Hepatocyte (in vitro differentiated cells): ENCODE data around the gene RABGGTA. TPM values are rescaled to one million over a fixed set of nuclear protein-coding genes. Genes with fewer than 3 reads are reported as not detected.
A peak's percentile ranks its signal among the peaks of the same experiment; 100 is the strongest.

Experiments
- DNase-seq: peaks from one replicate; pipeline ENCODE4 v3.0.0-alpha.2; 2016; ENCODE audit warnings: low spot score
- H2AFZ ChIP-seq: fragments of 200-600 bp; sonication (generic); 2 replicates; pipeline ENCODE4 v1.6.0; 2016; ENCODE audit warnings: antibody characterized with exemption, mild to moderate bottlenecking
- H3K27ac ChIP-seq: fragments of 200-600 bp; sonication (generic); 2 replicates; pipeline ENCODE4 v1.5.1; 2016; ENCODE audit warnings: mild to moderate bottlenecking
- H3K27me3 ChIP-seq: fragments of 200-600 bp; sonication (generic); 2 replicates; pipeline ENCODE4 v1.6.1; 2016
- H3K36me3 ChIP-seq: fragments of 200-600 bp; sonication (generic); replicated peaks from 2 replicates; pipeline ENCODE4 v1.5.1; 2016; ENCODE audit warnings: low read depth; ENCODE audit not compliant: insufficient read depth
- H3K4me1 ChIP-seq: fragments of 200-600 bp; sonication (generic); 2 replicates; pipeline ENCODE4 v1.5.1; 2016; ENCODE audit warnings: mild to moderate bottlenecking, moderate library complexity; ENCODE audit not compliant: insufficient read depth
- H3K4me2 ChIP-seq: fragments of 200-600 bp; sonication (generic); 2 replicates; pipeline ENCODE4 v1.6.0; 2016
- H3K4me3 ChIP-seq: fragments of 200-600 bp; sonication (generic); 2 replicates; pipeline ENCODE4 v1.5.1; 2016; ENCODE audit warnings: mild to moderate bottlenecking
- H3K79me2 ChIP-seq: fragments of 200-600 bp; sonication (generic); 2 replicates; pipeline ENCODE4 v1.6.0; 2017; ENCODE audit warnings: mild to moderate bottlenecking
- H3K9me2 ChIP-seq: fragments of 200-600 bp; sonication (generic); replicated peaks from 2 replicates; pipeline ENCODE4 v1.6.0; 2017; ENCODE audit warnings: mild to moderate bottlenecking; ENCODE audit not compliant: insufficient read depth
- H3K9me3 ChIP-seq: fragments of 200-600 bp; sonication (generic); 2 replicates; pipeline ENCODE4 v1.5.1; 2016; ENCODE audit warnings: low read depth, mild to moderate bottlenecking
- H4K20me1 ChIP-seq: fragments of 200-600 bp; sonication (generic); 2 replicates; pipeline ENCODE4 v1.6.0; 2016; ENCODE audit warnings: mild to moderate bottlenecking; ENCODE audit not compliant: insufficient read depth, poor library complexity, severe bottlenecking
- EZH2 ChIP-seq: fragments of 200-600 bp; sonication (generic); IDR thresholded peaks from 2 replicates; pipeline ENCODE4 v1.6.1; 2016; ENCODE audit warnings: antibody characterized with exemption, mild to moderate bottlenecking, borderline replicate concordance
- EZH2phosphoT487 ChIP-seq: fragments of 200-600 bp; sonication (generic); IDR thresholded peaks from one replicate; pipeline ENCODE4 v1.6.1; 2018; ENCODE audit warnings: antibody characterized with exemption, mild to moderate bottlenecking, low read depth, moderate library complexity; ENCODE audit not compliant: unreplicated experiment, severe bottlenecking
- WGBS: methylation state at CpG from one replicate; pipeline ENCODE4 v1.1.6; 2016; ENCODE audit warnings: low lambda C conversion rate; ENCODE audit errors: missing lambda C conversion rate; 5-methylcytosine and 5-hydroxymethylcytosine counted together
- polyA plus RNA-seq: library from polyadenylated mRNA; unstranded; fragments of >200 nt; fragmentation: Nextera tagmentation; extraction: Ambion mirVana; gene quantifications from 2 replicates; pipeline ENCODE4 v1.2.1, GENCODE V29; 2016
- total RNA-seq: library from RNA; depleted of rRNA; stranded (reverse); fragments of >200 nt; gene quantifications from 2 replicates; pipeline ENCODE4 v1.2.3, GENCODE V29; 2014
- TF ChIP-seq, protein P1 (sequence below): fragments of 200-600 bp; sonication (generic); IDR thresholded peaks from 2 replicates; pipeline ENCODE4 v1.5.1; 2016; ENCODE audit warnings: antibody characterized with exemption, mild to moderate bottlenecking; ENCODE audit not compliant: poor library complexity

Gene RABGGTA
- total and polyA plus RNA-seq, 2 experiments from 2014 or later = 18.2 to 36.0 TPM

DNA sequence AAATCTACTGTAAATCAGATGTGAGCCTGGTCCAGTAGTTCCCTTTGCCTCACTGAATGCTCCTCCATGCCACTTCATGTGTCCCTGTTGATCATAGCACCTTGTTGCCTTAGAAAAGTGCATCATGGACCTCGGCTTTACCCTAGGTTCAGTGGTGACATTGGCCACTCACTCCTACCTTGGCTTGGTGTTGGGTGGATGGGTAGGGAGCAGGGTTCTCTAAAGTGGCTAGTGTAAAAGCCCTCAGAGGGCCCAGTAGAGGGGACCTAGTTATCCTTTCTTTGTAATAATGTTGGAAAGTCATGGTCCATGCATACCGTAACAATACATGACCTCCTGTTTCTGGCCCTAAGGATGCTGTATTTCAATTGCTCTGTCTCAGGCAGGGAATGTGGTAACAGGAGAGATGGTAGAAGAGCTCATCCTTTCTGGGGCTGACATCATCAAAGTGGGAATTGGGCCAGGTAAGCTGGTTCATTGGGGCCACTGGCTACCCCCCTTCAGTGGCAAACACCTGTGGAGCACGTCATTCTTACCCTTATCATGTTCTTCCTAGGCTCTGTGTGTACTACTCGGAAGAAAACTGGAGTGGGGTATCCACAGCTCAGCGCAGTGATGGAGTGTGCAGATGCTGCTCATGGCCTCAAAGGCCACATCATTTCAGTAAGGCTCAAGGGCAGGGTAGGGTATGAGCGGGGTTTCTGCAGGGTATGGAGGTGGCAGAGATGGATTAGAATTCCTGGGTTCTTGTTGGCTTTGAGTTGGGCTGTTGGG is 34.5 kb downstream of the RABGGTA start:
- H3K36me3 ChIP-seq = no peaks in the 10 kb centered on the region
- peaks cover 58% of the 10 kb centered on the region for H3K79me2 ChIP-seq
- H3K4me2 ChIP-seq = no peak overlapping the region
- H3K9me3 ChIP-seq = no peaks in the 10 kb centered on the region
- no peak for DNase-seq
- peaks cover 12% of the 10 kb centered on the region for H3K4me1 ChIP-seq
- H4K20me1 ChIP-seq = peaks cover 4% of the 10 kb centered on the region
- WGBS = 95% methylated on average over 6 of the region's 6 CpGs
- no peak overlapping the region for H3K4me3 ChIP-seq
- H2AFZ ChIP-seq = no peak overlapping the region
- H3K27me3 ChIP-seq = no peaks in the 10 kb centered on the region
- no peaks in the 10 kb centered on the region for H3K9me2 ChIP-seq
- TF ChIP-seq, protein P1, sequence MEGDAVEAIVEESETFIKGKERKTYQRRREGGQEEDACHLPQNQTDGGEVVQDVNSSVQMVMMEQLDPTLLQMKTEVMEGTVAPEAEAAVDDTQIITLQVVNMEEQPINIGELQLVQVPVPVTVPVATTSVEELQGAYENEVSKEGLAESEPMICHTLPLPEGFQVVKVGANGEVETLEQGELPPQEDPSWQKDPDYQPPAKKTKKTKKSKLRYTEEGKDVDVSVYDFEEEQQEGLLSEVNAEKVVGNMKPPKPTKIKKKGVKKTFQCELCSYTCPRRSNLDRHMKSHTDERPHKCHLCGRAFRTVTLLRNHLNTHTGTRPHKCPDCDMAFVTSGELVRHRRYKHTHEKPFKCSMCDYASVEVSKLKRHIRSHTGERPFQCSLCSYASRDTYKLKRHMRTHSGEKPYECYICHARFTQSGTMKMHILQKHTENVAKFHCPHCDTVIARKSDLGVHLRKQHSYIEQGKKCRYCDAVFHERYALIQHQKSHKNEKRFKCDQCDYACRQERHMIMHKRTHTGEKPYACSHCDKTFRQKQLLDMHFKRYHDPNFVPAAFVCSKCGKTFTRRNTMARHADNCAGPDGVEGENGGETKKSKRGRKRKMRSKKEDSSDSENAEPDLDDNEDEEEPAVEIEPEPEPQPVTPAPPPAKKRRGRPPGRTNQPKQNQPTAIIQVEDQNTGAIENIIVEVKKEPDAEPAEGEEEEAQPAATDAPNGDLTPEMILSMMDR = no peak
- TF ChIP-seq EZH2phosphoT487 (no peak), EZH2 (no peak)
- H3K27ac ChIP-seq = no peak overlapping the region

GRCh38 chr14:24235804-24236688 is 35.4 kb downstream of the RABGGTA start:
- H3K4me2 ChIP-seq = no peak overlapping the region
- no peak for DNase-seq
- TF ChIP-seq EZH2phosphoT487 (no peak), EZH2 (no peak)
- TF ChIP-seq, protein P1 = no peak
- 98% methylated on average over 5 of the region's 5 CpGs for WGBS
- peaks cover 4% of the 10 kb centered on the region for H4K20me1 ChIP-seq
- peaks cover 59% of the 10 kb centered on the region for H3K79me2 ChIP-seq
- no peak overlapping the region for H2AFZ ChIP-seq
- H3K36me3 ChIP-seq = no peaks in the 10 kb centered on the region
- H3K9me3 ChIP-seq = no peaks in the 10 kb centered on the region
- no peaks in the 10 kb centered on the region for H3K9me2 ChIP-seq
- H3K27ac ChIP-seq = no peak overlapping the region
- no peak overlapping the region for H3K4me3 ChIP-seq
- peaks cover 17% of the 10 kb centered on the region for H3K4me1 ChIP-seq
- no peaks in the 10 kb centered on the region for H3K27me3 ChIP-seq

DNA sequence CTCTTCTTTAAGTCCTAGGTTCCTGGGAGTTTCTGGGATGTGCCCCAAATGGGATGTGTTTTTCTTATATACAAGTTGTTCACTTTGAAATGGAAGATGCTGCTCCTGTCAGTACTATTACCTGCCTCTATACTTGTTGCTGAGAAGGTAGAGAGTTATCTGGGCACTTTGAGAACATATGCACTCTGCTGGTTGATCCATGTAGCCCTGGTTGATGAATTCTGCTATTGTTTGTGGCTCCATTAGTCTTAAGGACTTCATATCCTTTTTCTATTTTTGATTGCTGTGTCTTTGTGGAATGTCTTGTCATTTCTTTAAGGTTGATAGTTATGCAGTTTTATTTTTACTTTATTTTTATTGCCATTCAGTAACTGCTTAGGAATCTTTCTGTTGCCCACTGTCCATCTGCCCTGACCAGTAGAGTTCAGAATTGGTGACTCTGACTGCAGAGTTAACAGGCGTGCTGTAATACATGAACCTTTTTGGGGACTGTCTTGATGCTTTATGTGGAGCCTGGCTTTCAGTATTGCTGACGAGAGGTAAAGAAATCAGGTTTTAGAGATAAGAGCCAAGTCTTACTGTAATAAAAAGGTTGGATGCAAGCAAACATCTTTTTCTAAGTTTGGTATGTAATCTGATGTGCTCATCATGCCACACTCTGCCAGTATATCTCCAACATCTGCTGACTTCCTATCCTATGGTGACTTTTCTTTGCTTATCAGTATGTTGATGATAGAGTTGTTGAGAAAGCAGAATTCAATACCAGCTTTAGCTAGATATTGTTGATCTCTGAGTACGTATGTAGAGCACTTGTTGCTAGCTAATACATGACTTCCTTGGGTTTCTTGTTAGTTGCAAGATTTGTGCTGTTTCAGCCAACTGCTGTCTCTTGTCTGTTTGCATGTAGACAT is 37.0 kb downstream of the RABGGTA start:
- Histone ChIP-seq H3K27me3 (no peaks in the 10 kb centered on the region), H3K27ac (no peak overlapping the region), H3K9me2 (no peaks in the 10 kb centered on the region), H3K4me1 (peaks cover 20% of the 10 kb centered on the region), H3K79me2 (peaks cover 56% of the 10 kb centered on the region), H3K9me3 (no peaks in the 10 kb centered on the region), H3K4me2 (peak overlapping the region; percentile 87), H2AFZ (no peak overlapping the region), H4K20me1 (peaks cover 4% of the 10 kb centered on the region), H3K4me3 (no peak overlapping the region), H3K36me3 (no peaks in the 10 kb centered on the region)
- DNase-seq = no peak
- WGBS = 88% methylated on average over 3 of the region's 3 CpGs
- TF ChIP-seq, protein P1 = no peak
- TF ChIP-seq EZH2 (no peak), EZH2phosphoT487 (no peak)
